CD4-positive, alpha-beta T cell (primary cell): ENCODE measurements around the gene CHST15. TPM values are rescaled to one million over a fixed set of nuclear protein-coding genes. Genes with fewer than 3 reads are reported as not detected.

Source experiments
- ATAC-seq: fragments of 200-7000 bp; cut with Tn5 transposase; one replicate; pipeline ENCODE4 v1.10.0; 2022; ENCODE audit warnings: mild to moderate bottlenecking; ENCODE audit not compliant: poor library complexity
- CTCF ChIA-PET: fragments of 350-600 bp; sonication (Branson Sonifier 250); formaldehyde crosslinking; loops from one replicate; lab custom pipeline; 2021; ENCODE audit warnings: antibody characterized with exemption, inconsistent platforms; lab: Charles Lee
- POLR2A ChIA-PET: fragments of 350-600 bp; sonication (Branson Sonifier 250); formaldehyde crosslinking; loops from one replicate; lab custom pipeline; 2021; ENCODE audit warnings: antibody characterized with exemption, inconsistent platforms; lab: Charles Lee
- DNase-seq, 14 experiments: peaks; one replicate each; pipeline ENCODE4 v3.0.0-alpha.2; 2013 to 2020; ENCODE audit warnings: mixed read lengths in 2 of 14
- H3K27ac ChIP-seq, 2 donors: one replicate each; pipeline versions ENCODE4 v1.5.1 to v1.7.0; 2013; ENCODE audit warnings: low read length in 2 of 2, low read depth in 1 of 2, mild to moderate bottlenecking in 1 of 2
- H3K27me3 ChIP-seq, 2 experiments: 1 replicate in 1 of 2; 2 replicates in 1 of 2; pipeline versions ENCODE4 v1.6.1 to v1.7.0; 2013; ENCODE audit warnings: low read length in 2 of 2, control low read depth in 1 of 2, mild to moderate bottlenecking in 1 of 2, moderate library complexity in 1 of 2; ENCODE audit not compliant: insufficient read depth in 2 of 2, control insufficient read depth in 1 of 2
- H3K36me3 ChIP-seq: one replicate; pipeline ENCODE4 v1.6.1; 2013; ENCODE audit warnings: low read length, control low read depth; ENCODE audit not compliant: insufficient read depth
- H3K4me1 ChIP-seq: one replicate; pipeline ENCODE4 v1.6.1; 2013; ENCODE audit warnings: low read length, control low read depth; ENCODE audit not compliant: insufficient read depth
- H3K4me3 ChIP-seq: one replicate; pipeline ENCODE4 v1.5.1; 2013; ENCODE audit warnings: mild to moderate bottlenecking, low read length, moderate library complexity
- H3K9me3 ChIP-seq, 2 experiments: 1 replicate in 1 of 2; 2 replicates in 1 of 2; pipeline versions ENCODE4 v1.6.1 to v1.7.0; 2013; ENCODE audit warnings: low read length in 2 of 2, mild to moderate bottlenecking in 2 of 2, control low read depth in 1 of 2, moderate library complexity in 1 of 2; ENCODE audit not compliant: control insufficient read depth in 1 of 2, insufficient read depth in 1 of 2
- H3K27ac Mint-ChIP-seq: one replicate; pipeline ENCODE4 v1.8.0; 2020; ENCODE audit warnings: mixed read lengths
- H3K27me3 Mint-ChIP-seq: one replicate; pipeline ENCODE4 v1.8.0; 2021; ENCODE audit warnings: mixed read lengths
- H3K36me3 Mint-ChIP-seq: one replicate; pipeline ENCODE4 v1.8.0; 2021; ENCODE audit warnings: low read depth, mixed read lengths
- H3K4me1 Mint-ChIP-seq: one replicate; pipeline ENCODE4 v1.8.0; 2021; ENCODE audit warnings: low read depth, mixed read lengths
- H3K4me3 Mint-ChIP-seq: one replicate; pipeline ENCODE4 v1.8.0; 2020; ENCODE audit warnings: mild to moderate bottlenecking, mixed read lengths
- H3K9me3 Mint-ChIP-seq: one replicate; pipeline ENCODE4 v1.8.0; 2020; ENCODE audit warnings: mixed read lengths
- CTCF ChIP-seq: fragments of 200-600 bp; IDR thresholded peaks from one replicate; pipeline ENCODE4 v1.8.0; 2022; ENCODE audit warnings: antibody characterized with exemption, mild to moderate bottlenecking
- intact Hi-C, 2 experiments: fragments of 100-400 bp; cut with DNase I in 1 of 2; cut with micrococcal nuclease in 1 of 2; formaldehyde crosslinking; loops; one replicate each; pipeline versions ENCODE4 v1.15.1 to v1.9.0; 2023 to 2025; cut with DNase I, micrococcal nuclease
- total RNA-seq, 174 experiments: library from RNA in 2 of 174; stranded (reverse) in 2 of 174; gene quantifications; one replicate each; pipeline ENCODE4 v1.2.3 and lab custom pipeline; 2021 to 2026

The CHST15 gene
- total RNA-seq, 2 experiments from 2014 or later = 0.42 to 0.52 TPM

- CTCF ChIA-PET = interaction anchor here (1.2 kb wide), 1 partner anchor 9 kb away, joined by 4 read pairs; no protein-coding TSS in a partner anchor
- Histone ChIP-seq H3K9me3 (no peaks in the 10 kb centered on the region), H3K27me3 (no peaks in the 10 kb centered on the region)
Measured at GRCh38 chr10:124003481-124003870, 89.9 kb downstream of the CHST15 start.

GRCh38 chr10:124003070-124003419 lies 90.4 kb downstream of the CHST15 start:
- Mint-ChIP-seq H3K27ac (no peak overlapping the region), H3K36me3 (no peaks in the 10 kb centered on the region), H3K4me1 (no peaks in the 10 kb centered on the region), H3K9me3 (no peaks in the 10 kb centered on the region), H3K27me3 (peaks cover 8% of the 10 kb centered on the region), H3K4me3 (no peak overlapping the region)
- ATAC-seq (no peak), DNase-seq (peak in 1 of 14 experiments; percentile 1)
- Histone ChIP-seq H3K27me3 (no peaks in the 10 kb centered on the region), H3K36me3 (no peaks in the 10 kb centered on the region), H3K9me3 (no peaks in the 10 kb centered on the region), H3K4me3 (no peak overlapping the region), H3K27ac (no peak overlapping the region), H3K4me1 (no peaks in the 10 kb centered on the region)
- intact Hi-C loops = no loop called here
- POLR2A ChIA-PET = no interaction called here
- CTCF ChIA-PET = interaction anchor here (1.2 kb wide), 1 partner anchor 8 kb away, joined by 4 read pairs; no protein-coding TSS in a partner anchor
- no peak for TF ChIP-seq CTCF

More at GRCh38 chr10:124003481-124003870, 89.9 kb downstream of the CHST15 start:
- Histone ChIP-seq H3K4me3 (no peak overlapping the region), H3K4me1 (no peaks in the 10 kb centered on the region), H3K27ac (no peak overlapping the region), H3K36me3 (no peaks in the 10 kb centered on the region)
- Mint-ChIP-seq H3K36me3 (no peaks in the 10 kb centered on the region), H3K4me3 (no peak overlapping the region), H3K27me3 (peaks cover 4% of the 10 kb centered on the region), H3K27ac (no peak overlapping the region), H3K4me1 (no peaks in the 10 kb centered on the region), H3K9me3 (no peaks in the 10 kb centered on the region)
- DNase-seq (no peak), ATAC-seq (no peak)
- intact Hi-C loops = no loop called here
- POLR2A ChIA-PET = no interaction called here
- no peak for TF ChIP-seq CTCF

- Histone ChIP-seq H3K27ac (no peak overlapping the region), H3K36me3 (no peaks in the 10 kb centered on the region), H3K27me3 (no peaks in the 10 kb centered on the region), H3K9me3 (no peaks in the 10 kb centered on the region), H3K4me3 (no peak overlapping the region), H3K4me1 (no peaks in the 10 kb centered on the region)
- no peaks in the 10 kb centered on the region for H3K4me1 Mint-ChIP-seq
- ChIA-PET CTCF (interaction anchor here (1.2 kb wide), 1 partner anchor 8 kb away, joined by 4 read pairs; no protein-coding TSS in a partner anchor), POLR2A (no interaction called here)
- DNase-seq = peak in 1 of 14 experiments; percentile 1
- no peak overlapping the region for H3K27ac Mint-ChIP-seq
- no peaks in the 10 kb centered on the region for H3K9me3 Mint-ChIP-seq
- no peak overlapping the region for H3K4me3 Mint-ChIP-seq
- intact Hi-C loops = no loop called here
- H3K27me3 Mint-ChIP-seq = peaks cover 13% of the 10 kb centered on the region
- ATAC-seq = no peak
- H3K36me3 Mint-ChIP-seq = no peaks in the 10 kb centered on the region
- TF ChIP-seq CTCF = no peak
Measured at GRCh38 chr10:124002391-124003069, 90.9 kb downstream of the CHST15 start.
